Calu3 (cell line): ENCODE measurements around the gene TADA2B. TPM values are rescaled to one million over a fixed set of nuclear protein-coding genes. Genes with fewer than 3 reads are reported as not detected.

ENCODE experiments used
- BruUV-seq: library from RNA; stranded (reverse); fragments of 400-500 nt; replicated peaks from 2 replicates; lab custom pipeline; 2021; lab: Mats Ljungman, UMichigan
- CTCF ChIA-PET: fragments of 300-600 bp; sonication (Branson Sonifier 250); formaldehyde crosslinking; loops from one replicate; lab custom pipeline; 2022; ENCODE audit warnings: antibody characterized with exemption; lab: Charles Lee
- DNase-seq: peaks from one replicate; pipeline ENCODE4 v3.0.0; 2022
- H3K27ac Mint-ChIP-seq: one replicate; pipeline ENCODE4 v1.8.0; 2022; ENCODE audit warnings: mixed read lengths; ENCODE audit not compliant: unreplicated experiment
- H3K27me3 Mint-ChIP-seq: one replicate; pipeline ENCODE4 v1.8.0; 2022; ENCODE audit warnings: mixed read lengths; ENCODE audit not compliant: unreplicated experiment
- H3K36me3 Mint-ChIP-seq: one replicate; pipeline ENCODE4 v1.8.0; 2022; ENCODE audit warnings: mild to moderate bottlenecking, moderate library complexity, mixed read lengths; ENCODE audit not compliant: insufficient read depth, unreplicated experiment
- H3K4me1 Mint-ChIP-seq: one replicate; pipeline ENCODE4 v1.8.0; 2022; ENCODE audit warnings: mild to moderate bottlenecking, low read depth, mixed read lengths; ENCODE audit not compliant: unreplicated experiment
- H3K4me3 Mint-ChIP-seq: one replicate; pipeline ENCODE4 v1.8.0; 2022; ENCODE audit warnings: mild to moderate bottlenecking, low read depth, moderate library complexity, mixed read lengths; ENCODE audit not compliant: unreplicated experiment
- H3K9me3 Mint-ChIP-seq: one replicate; pipeline ENCODE4 v1.8.0; 2022; ENCODE audit warnings: low read depth, mixed read lengths; ENCODE audit not compliant: unreplicated experiment
- CTCF ChIP-seq: fragments of 200-600 bp; IDR thresholded peaks from one replicate; pipeline ENCODE4 v1.8.0; 2022; ENCODE audit warnings: antibody characterized with exemption; ENCODE audit not compliant: unreplicated experiment
- intact Hi-C: fragments of 100-400 bp; cut with micrococcal nuclease; formaldehyde crosslinking; loops from one replicate; pipeline ENCODE4 v1.10.0; 2022; ENCODE audit not compliant: unreplicated experiment
- total RNA-seq: library from RNA; stranded (reverse); gene quantifications from 2 replicates; pipeline ENCODE4 v1.2.3, GENCODE V29; 2022

TADA2B gene
- total RNA-seq, 1 experiment from 2014 or later = 15.1 TPM

- Mint-ChIP-seq H3K4me3 (no peak overlapping the region), H3K27me3 (peaks cover 30% of the 10 kb centered on the region), H3K9me3 (no peaks in the 10 kb centered on the region), H3K4me1 (peaks cover 8% of the 10 kb centered on the region), H3K27ac (no peak overlapping the region), H3K36me3 (no peaks in the 10 kb centered on the region)
- CTCF ChIA-PET = no interaction called here
- BruUV-seq = no TSS peak
- no peak for DNase-seq
- TF ChIP-seq CTCF = no peak
- intact Hi-C loops = loop anchor here (10.0 kb wide), 1 partner anchor 90 kb away; no protein-coding TSS in a partner anchor
These were observed 31.3 kb downstream of the TADA2B start for GRCh38 chr4:7074426-7074825.

- Mint-ChIP-seq H3K4me3 (no peak overlapping the region), H3K4me1 (peaks cover 1% of the 10 kb centered on the region), H3K9me3 (no peaks in the 10 kb centered on the region), H3K27me3 (peaks cover 33% of the 10 kb centered on the region), H3K27ac (no peak overlapping the region), H3K36me3 (no peaks in the 10 kb centered on the region)
- DNase-seq = no peak
- BruUV-seq = no TSS peak
- intact Hi-C loops = loop anchor here (10.0 kb wide), 1 partner anchor 91 kb away; no protein-coding TSS in a partner anchor
- no peak for TF ChIP-seq CTCF
- CTCF ChIA-PET = no interaction called here
These were observed 33.0 kb downstream of the TADA2B start for GRCh38 chr4:7075962-7076695.

- no peak for DNase-seq
- no peak overlapping the region for H3K4me3 Mint-ChIP-seq
These were observed 33.5 kb downstream of the TADA2B start for GRCh38 chr4:7076696-7077082.

GRCh38 chr4:7077371-7077770 is 34.2 kb downstream of the TADA2B start:
- intact Hi-C loops = loop anchor here (10.0 kb wide), 1 partner anchor 93 kb away; no protein-coding TSS in a partner anchor
- H3K4me3 Mint-ChIP-seq = no peak overlapping the region
- H3K36me3 Mint-ChIP-seq = no peaks in the 10 kb centered on the region
- no peaks in the 10 kb centered on the region for H3K4me1 Mint-ChIP-seq
- peaks cover 22% of the 10 kb centered on the region for H3K27me3 Mint-ChIP-seq
- H3K9me3 Mint-ChIP-seq = no peaks in the 10 kb centered on the region
- DNase-seq = no peak
- BruUV-seq = no TSS peak
- CTCF ChIA-PET = no interaction called here
- TF ChIP-seq CTCF = no peak
- H3K27ac Mint-ChIP-seq = no peak overlapping the region

More at GRCh38 chr4:7076696-7077082, 33.5 kb downstream of the TADA2B start:
- H3K9me3 Mint-ChIP-seq = no peaks in the 10 kb centered on the region
- no peaks in the 10 kb centered on the region for H3K36me3 Mint-ChIP-seq
- no peak for TF ChIP-seq CTCF
- CTCF ChIA-PET = no interaction called here
- H3K27me3 Mint-ChIP-seq = peaks cover 29% of the 10 kb centered on the region
- H3K27ac Mint-ChIP-seq = no peak overlapping the region
- no TSS peak for BruUV-seq
- H3K4me1 Mint-ChIP-seq = no peaks in the 10 kb centered on the region
- intact Hi-C loops = loop anchor here (10.0 kb wide), 1 partner anchor 92 kb away; no protein-coding TSS in a partner anchor
